ENCODE data around the gene SAXO1. TPM values are rescaled to one million over a fixed set of nuclear protein-coding genes. Genes with fewer than 3 reads are reported as not detected.

SAXO1 gene
- total RNA-seq, 1 donor from 2014 or later, result not detected

DNA sequence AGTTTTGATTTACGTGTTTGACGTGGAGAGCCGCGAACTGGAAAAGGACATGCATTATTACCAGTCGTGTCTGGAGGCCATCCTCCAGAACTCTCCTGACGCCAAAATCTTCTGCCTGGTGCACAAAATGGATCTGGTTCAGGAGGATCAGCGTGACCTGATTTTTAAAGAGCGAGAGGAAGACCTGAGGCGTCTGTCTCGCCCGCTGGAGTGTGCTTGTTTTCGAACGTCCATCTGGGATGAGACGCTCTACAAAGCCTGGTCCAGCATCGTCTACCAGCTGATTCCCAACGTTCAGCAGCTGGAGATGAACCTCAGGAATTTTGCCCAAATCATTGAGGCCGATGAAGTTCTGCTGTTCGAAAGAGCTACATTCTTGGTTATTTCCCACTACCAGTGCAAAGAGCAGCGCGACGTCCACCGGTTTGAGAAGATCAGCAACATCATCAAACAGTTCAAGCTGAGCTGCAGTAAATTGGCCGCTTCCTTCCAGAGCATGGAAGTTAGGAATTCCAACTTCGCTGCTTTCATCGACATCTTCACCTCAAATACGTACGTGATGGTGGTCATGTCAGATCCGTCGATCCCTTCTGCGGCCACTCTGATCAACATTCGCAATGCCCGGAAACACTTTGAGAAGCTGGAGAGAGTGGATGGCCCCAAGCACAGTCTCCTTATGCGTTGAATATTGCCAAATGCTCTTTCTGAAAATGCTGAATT, 17.1 kb upstream of the SAXO1 start:
- TF ChIP-seq, protein P1, sequence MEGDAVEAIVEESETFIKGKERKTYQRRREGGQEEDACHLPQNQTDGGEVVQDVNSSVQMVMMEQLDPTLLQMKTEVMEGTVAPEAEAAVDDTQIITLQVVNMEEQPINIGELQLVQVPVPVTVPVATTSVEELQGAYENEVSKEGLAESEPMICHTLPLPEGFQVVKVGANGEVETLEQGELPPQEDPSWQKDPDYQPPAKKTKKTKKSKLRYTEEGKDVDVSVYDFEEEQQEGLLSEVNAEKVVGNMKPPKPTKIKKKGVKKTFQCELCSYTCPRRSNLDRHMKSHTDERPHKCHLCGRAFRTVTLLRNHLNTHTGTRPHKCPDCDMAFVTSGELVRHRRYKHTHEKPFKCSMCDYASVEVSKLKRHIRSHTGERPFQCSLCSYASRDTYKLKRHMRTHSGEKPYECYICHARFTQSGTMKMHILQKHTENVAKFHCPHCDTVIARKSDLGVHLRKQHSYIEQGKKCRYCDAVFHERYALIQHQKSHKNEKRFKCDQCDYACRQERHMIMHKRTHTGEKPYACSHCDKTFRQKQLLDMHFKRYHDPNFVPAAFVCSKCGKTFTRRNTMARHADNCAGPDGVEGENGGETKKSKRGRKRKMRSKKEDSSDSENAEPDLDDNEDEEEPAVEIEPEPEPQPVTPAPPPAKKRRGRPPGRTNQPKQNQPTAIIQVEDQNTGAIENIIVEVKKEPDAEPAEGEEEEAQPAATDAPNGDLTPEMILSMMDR (IDR thresholded peaks at IDR 0.05; ENCODE audit: unreplicated experiment), result no peak
- peak overlapping the region; percentile 94 for H3K27ac Mint-ChIP-seq (ENCODE audit: unreplicated experiment)
- peaks cover 2% of the 10 kb centered on the region for H3K27me3 Mint-ChIP-seq (ENCODE audit: unreplicated experiment)
- peak overlapping the region; percentile 97 for H3K4me3 Mint-ChIP-seq (ENCODE audit: unreplicated experiment)
- no peaks in the 10 kb centered on the region for H3K9me3 Mint-ChIP-seq (ENCODE audit: unreplicated experiment)
- DNase-seq (ENCODE audit: low spot score), result peak; percentile 4
- H3K36me3 Mint-ChIP-seq (ENCODE audit: low read depth, unreplicated experiment), result peaks cover 12% of the 10 kb centered on the region
- peaks cover 26% of the 10 kb centered on the region for H3K4me1 Mint-ChIP-seq (ENCODE audit: unreplicated experiment)

DNA sequence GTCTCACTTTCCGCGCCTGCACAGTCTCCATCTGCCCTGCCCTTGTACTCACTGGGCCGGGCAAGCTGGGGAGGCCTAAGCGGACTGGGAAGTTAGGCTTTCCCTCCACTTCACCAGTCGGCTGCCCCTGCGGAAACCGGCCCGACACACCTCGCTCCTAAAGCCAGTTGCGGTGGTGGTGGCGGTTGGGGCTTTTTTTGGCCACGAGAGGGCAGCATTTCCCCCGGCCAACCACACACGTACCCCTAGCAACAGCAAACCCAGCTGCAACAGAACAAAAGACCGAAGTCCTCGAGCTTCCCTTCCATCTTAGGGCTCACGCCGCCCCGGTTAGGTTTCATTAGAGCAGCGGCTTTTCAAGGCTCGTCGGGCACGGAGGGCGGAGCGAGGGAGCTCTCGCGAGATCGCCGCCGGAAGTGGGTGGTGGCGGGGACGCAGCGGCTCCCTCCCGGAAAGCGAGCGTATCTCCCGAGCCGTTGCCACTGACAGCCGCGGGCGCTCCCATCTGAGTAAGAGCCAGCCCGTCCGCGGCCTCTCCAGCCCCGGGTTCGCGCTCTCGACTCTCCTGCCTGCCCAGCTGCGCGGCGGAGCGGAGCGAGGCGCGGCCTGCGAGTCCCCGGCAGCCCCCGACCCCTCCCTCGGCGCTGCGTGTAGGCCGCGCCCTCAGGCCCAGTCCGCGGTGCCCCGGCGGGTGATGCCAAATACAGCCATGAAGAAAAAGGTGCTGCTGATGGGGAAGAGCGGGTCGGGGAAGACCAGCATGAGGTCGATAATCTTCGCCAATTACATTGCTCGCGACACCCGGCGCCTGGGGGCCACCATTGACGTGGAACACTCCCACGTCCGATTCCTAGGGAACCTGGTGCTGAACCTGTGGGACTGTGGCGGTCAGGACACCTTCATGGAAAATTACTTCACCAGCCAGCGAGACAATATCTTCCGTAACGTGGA, 16.2 kb upstream of the SAXO1 start, which contains the start of gene RRAGA:
RRAGA (plus strand) TSS at position 462 of the 951 bp plus-strand sequence; CDS start at position 695, 233 bp downstream.
- DNase-seq (ENCODE audit: low spot score), result peak; percentile 95
- Mint-ChIP-seq H3K9me3 (ENCODE audit: unreplicated experiment) (no peaks in the 10 kb centered on the region), H3K36me3 (ENCODE audit: low read depth, unreplicated experiment) (peaks cover 14% of the 10 kb centered on the region), H3K4me1 (ENCODE audit: unreplicated experiment) (peaks cover 23% of the 10 kb centered on the region), H3K27ac (ENCODE audit: unreplicated experiment) (peak within 1 kb of the TSS; percentile 96), H3K27me3 (ENCODE audit: unreplicated experiment) (peaks cover 2% of the 10 kb centered on the region), H3K4me3 (ENCODE audit: unreplicated experiment) (peak within 1 kb of the TSS; percentile 97)
- TF ChIP-seq, protein P1 (IDR thresholded peaks at IDR 0.05; ENCODE audit: unreplicated experiment), result peak; percentile 94

DNA sequence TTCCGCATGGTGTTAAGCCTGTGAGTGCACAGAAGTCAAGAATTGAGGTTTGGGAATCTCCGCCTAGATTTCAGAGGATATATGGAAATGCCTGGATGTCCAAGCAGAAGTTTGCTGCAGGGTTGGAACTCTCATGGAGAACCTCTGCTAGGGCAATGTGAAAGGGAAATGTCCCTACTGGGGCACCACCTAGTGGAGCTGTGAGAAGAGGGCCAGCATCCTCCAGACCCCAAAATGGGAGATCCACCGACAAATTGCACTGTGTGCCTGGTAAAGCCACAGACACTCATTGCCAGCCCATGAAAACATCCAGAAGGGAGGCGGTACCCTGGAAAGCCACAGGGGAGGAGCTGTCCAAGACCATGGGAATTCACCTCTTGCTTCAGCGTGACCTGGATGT, 3.6 kb upstream of the SAXO1 start:
- H3K36me3 Mint-ChIP-seq (ENCODE audit: low read depth, unreplicated experiment), result peaks cover 4% of the 10 kb centered on the region
- no peak for DNase-seq (ENCODE audit: low spot score)
- H3K4me1 Mint-ChIP-seq (ENCODE audit: unreplicated experiment), result no peaks in the 10 kb centered on the region
- TF ChIP-seq, protein P1 (IDR thresholded peaks at IDR 0.05; ENCODE audit: unreplicated experiment), result no peak
- no peak overlapping the region for H3K4me3 Mint-ChIP-seq (ENCODE audit: unreplicated experiment)
- peaks cover 7% of the 10 kb centered on the region for H3K27me3 Mint-ChIP-seq (ENCODE audit: unreplicated experiment)
- H3K9me3 Mint-ChIP-seq (ENCODE audit: unreplicated experiment), result peaks cover 5% of the 10 kb centered on the region
- H3K27ac Mint-ChIP-seq (ENCODE audit: unreplicated experiment), result no peak overlapping the region

DNA sequence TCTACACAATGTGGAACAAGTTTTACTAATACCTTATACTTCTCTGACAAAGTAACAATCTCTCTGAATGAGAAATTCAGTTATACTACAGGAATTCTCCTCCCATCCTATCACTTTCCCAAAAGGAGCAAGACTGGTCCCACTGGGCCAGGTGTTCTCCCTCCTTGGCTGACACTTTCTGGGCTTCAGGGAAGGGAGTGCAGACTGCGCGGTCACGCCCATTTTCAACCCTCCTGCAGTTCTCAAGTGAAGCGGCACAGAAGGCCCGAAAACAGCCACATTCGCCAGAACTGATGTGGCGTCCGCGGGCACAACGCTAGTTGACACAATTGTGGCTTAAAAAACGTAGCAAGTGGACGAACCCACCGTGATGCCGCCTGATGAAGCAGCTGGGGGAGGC, 603 bp downstream of the SAXO1 start:
- Mint-ChIP-seq H3K36me3 (ENCODE audit: low read depth, unreplicated experiment) (peaks cover 4% of the 10 kb centered on the region), H3K9me3 (ENCODE audit: unreplicated experiment) (peaks cover 5% of the 10 kb centered on the region), H3K4me3 (ENCODE audit: unreplicated experiment) (no peak overlapping the region), H3K4me1 (ENCODE audit: unreplicated experiment) (no peaks in the 10 kb centered on the region), H3K27ac (ENCODE audit: unreplicated experiment) (no peak overlapping the region), H3K27me3 (ENCODE audit: unreplicated experiment) (peaks cover 9% of the 10 kb centered on the region)
- TF ChIP-seq, protein P1 (IDR thresholded peaks at IDR 0.05; ENCODE audit: unreplicated experiment), result no peak
- DNase-seq (ENCODE audit: low spot score), result no peak

Data from endothelial cell (in vitro differentiated cells).